Right lobe of liver (tissue), 6 donors: ENCODE results near the gene SLC2A2. TPM values are rescaled to one million over a fixed set of nuclear protein-coding genes. Genes with fewer than 3 reads are reported as not detected.

Source experiments
- ATAC-seq, 4 donors: fragments of 200-7000 bp; cut with Tn5 transposase; one replicate each; pipeline ENCODE4 v1.9.1; 2020; ENCODE audit warnings: mild to moderate bottlenecking in 4 of 4, moderate library complexity in 4 of 4
- DNase-seq, 3 donors: peaks; one replicate each; pipeline ENCODE4 v3.0.0-alpha.2; 2020
- H3K27ac ChIP-seq, 3 donors: fragments of 200-600 bp; one replicate each; pipeline ENCODE4 v1.8.0; 2022
- H3K27me3 ChIP-seq, 2 donors: fragments of 200-600 bp; one replicate each; pipeline ENCODE4 v1.8.0; 2022
- H3K36me3 ChIP-seq, 4 donors: fragments of 200-600 bp; sonication (generic) in 1 of 4; one replicate each; pipeline versions ENCODE4 v1.5.1 to v1.8.0; 2017 to 2022; ENCODE audit warnings: control low read depth in 1 of 4
- H3K4me1 ChIP-seq, 4 donors: fragments of 200-600 bp; sonication (generic) in 1 of 4; one replicate each; pipeline versions ENCODE4 v1.5.1 to v1.8.0; 2017 to 2022; ENCODE audit warnings: control low read depth in 1 of 4
- H3K4me3 ChIP-seq, 3 donors: fragments of 200-600 bp; one replicate each; pipeline ENCODE4 v1.8.0; 2022
- H3K9me3 ChIP-seq, 4 donors: fragments of 200-600 bp; sonication (generic) in 1 of 4; one replicate each; pipeline versions ENCODE4 v1.5.1 to v1.8.0; 2017 to 2022; ENCODE audit warnings: control low read depth in 1 of 4
- POLR2A ChIP-seq: fragments of 450-650 bp; IDR thresholded peaks from one replicate; pipeline ENCODE4 v1.6.1; 2017; ENCODE audit warnings: antibody characterized with exemption, mild to moderate bottlenecking
- WGBS: methylation state at CpG from one replicate; pipeline ENCODE4 v1.1.6; 2018; ENCODE audit warnings: low coverage, low lambda C conversion rate; ENCODE audit not compliant: insufficient coverage; ENCODE audit errors: missing lambda C conversion rate; 5-methylcytosine and 5-hydroxymethylcytosine counted together
- intact Hi-C, 2 donors: fragments of 100-400 bp; cut with DNase I; formaldehyde crosslinking; loops; one replicate each; pipeline versions ENCODE4 v1.11.2 to v1.14.1; 2022
- total RNA-seq, 6 experiments: library from RNA; depleted of rRNA in 2 of 6; stranded (reverse); fragments of >200 nt in 2 of 6; fragmentation: NEBNext Ultra II Directional in 3 of 6; extraction: Animal tissue kit (Norgen Biotek cat#: 25700) in 3 of 6; gene quantifications; one replicate each; pipeline versions ENCODE4 v1.1.0 to v1.2.4, GENCODE V29; 2016 to 2023
- TF ChIP-seq, protein P1 (sequence below), 4 donors: fragments of 200-600 bp in 3 of 4; fragments of 450-650 bp in 1 of 4; IDR thresholded peaks; one replicate each; pipeline versions ENCODE4 v1.5.1 to v1.8.0; 2016 to 2022; ENCODE audit warnings: antibody characterized with exemption in 4 of 4, mild to moderate bottlenecking in 2 of 4
- donor health status: DM: no; HTN: yes; CAD: no.
- donor health status: DM: no; HTN: no; CAD: no.
- donor health status: DM: no; HTN: no; CAD: no.
- donor health status: DM: no; HTN: yes; CAD: no.
- donor health status: DM: no; HTN: yes; CAD: no.

Gene SLC2A2
- total RNA-seq, 6 experiments from 2014 or later: 162 to 465 (median 276) TPM

DNA sequence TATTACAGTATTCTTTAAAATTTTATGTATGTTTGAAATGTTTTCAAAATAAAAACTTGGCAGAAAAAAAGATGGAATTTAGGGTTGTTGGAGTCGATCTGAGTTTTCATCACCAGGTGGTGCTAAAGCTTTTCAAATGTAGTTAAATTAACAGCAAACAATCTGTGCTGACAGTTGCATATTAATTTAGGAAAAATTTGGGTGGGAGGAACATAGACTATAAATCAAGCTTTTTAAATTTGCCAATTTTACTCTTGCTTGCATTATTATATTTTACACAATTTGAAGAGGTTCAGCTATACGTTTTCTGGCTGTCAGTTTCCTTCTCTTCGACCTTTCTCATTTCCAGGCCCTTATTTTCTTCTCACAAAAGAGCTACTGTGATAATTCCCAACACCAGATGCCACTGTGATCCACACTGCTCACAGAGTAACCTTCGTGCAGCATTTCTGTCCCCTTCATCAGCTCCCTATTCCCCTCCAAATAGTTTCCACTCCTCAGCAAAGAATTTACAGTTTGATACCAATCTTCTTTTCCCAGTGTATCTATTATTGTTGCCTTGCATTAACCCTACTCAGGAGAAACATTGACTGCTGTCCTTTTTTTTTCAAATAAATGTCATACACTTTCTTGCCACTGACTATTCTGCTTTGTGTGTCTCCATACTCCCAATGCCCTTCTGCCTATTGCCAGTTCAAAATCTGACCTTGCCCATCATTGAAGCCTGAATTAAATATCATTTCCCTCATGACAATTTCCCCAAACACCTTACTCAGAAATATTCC is 64.7 kb downstream of the SLC2A2 start:
- TF ChIP-seq POLR2A: no peak
- TF ChIP-seq, protein P1, sequence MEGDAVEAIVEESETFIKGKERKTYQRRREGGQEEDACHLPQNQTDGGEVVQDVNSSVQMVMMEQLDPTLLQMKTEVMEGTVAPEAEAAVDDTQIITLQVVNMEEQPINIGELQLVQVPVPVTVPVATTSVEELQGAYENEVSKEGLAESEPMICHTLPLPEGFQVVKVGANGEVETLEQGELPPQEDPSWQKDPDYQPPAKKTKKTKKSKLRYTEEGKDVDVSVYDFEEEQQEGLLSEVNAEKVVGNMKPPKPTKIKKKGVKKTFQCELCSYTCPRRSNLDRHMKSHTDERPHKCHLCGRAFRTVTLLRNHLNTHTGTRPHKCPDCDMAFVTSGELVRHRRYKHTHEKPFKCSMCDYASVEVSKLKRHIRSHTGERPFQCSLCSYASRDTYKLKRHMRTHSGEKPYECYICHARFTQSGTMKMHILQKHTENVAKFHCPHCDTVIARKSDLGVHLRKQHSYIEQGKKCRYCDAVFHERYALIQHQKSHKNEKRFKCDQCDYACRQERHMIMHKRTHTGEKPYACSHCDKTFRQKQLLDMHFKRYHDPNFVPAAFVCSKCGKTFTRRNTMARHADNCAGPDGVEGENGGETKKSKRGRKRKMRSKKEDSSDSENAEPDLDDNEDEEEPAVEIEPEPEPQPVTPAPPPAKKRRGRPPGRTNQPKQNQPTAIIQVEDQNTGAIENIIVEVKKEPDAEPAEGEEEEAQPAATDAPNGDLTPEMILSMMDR (IDR thresholded peaks at IDR 0.05): peak; percentile 58 to 72 (median 64)
- Histone ChIP-seq H3K4me1 (peaks cover 0 to 38% (median 14%) of the 10 kb centered on the region in 4 donors), H3K4me3 (no peak overlapping the region), H3K36me3 (no peaks in the 10 kb centered on the region), H3K27ac (peak overlapping the region in 2 of 3 donors; percentile 27 to 46), H3K27me3 (no peaks in the 10 kb centered on the region), H3K9me3 (no peaks in the 10 kb centered on the region)
- DNase-seq (no peak), ATAC-seq (peak; percentile 72 to 88 (median 80))
- whole genome bisulfite sequencing: 13% methylated on average over 4 of the region's 4 CpGs
- intact Hi-C loops: loop anchor here in 1 of 2 donors (10.0 kb wide), 1 partner anchor 213 kb away; no protein-coding TSS in a partner anchor

DNA sequence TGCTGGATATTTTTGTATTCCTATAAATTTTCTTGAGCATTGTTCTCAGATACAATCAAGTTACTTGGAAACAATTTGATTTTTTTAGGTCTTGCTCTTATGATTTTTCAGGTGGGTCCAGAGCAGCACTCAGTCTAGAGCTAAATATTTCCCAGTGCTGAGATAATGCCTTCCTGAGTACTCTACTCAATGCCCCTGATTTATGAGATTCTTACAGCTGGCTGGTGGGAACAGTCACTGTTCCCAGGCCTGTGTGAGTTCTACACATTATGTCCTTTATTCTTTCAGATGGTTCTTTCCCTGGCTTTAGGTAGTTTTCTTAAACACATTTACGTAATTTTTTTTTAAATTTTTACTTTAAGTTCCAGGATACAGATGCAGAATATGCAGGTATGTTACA is 67.1 kb downstream of the SLC2A2 start:
- no peak overlapping the region for H3K4me3 ChIP-seq
- no peaks in the 10 kb centered on the region for H3K36me3 ChIP-seq
- TF ChIP-seq POLR2A: no peak
- TF ChIP-seq, protein P1 (IDR thresholded peaks at IDR 0.05): no peak
- peaks cover 0 to 15% (median 4%) of the 10 kb centered on the region in 4 donors for H3K4me1 ChIP-seq
- DNase-seq (no peak), ATAC-seq (no peak)
- 100% methylated on average over 1 of the region's 1 CpG for WGBS
- H3K27me3 ChIP-seq: no peaks in the 10 kb centered on the region
- no peaks in the 10 kb centered on the region for H3K9me3 ChIP-seq
- H3K27ac ChIP-seq: no peak overlapping the region
- intact Hi-C loops: loop anchor here in 1 of 2 donors (10.0 kb wide), 1 partner anchor 595 kb away; no protein-coding TSS in a partner anchor

DNA sequence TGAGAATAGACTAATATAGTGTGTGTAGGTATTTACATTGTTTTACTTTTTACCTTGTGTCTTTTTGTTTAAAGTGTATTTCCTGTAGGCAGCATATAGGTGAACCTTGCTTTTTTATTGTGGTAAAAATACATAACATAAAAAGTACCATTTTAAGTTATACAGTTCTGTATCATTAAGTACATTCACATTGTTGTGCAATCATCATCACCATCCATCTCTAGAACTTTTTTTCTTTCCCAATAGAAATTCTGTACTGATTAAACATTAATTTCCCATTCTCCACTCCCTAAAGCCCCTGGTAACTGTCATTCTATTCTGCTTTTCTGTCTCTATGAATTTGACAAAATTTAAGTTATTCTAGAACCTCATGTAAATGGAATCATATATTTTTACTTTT is 69.9 kb downstream of the SLC2A2 start:
- Histone ChIP-seq H3K9me3 (no peaks in the 10 kb centered on the region), H3K27ac (no peak overlapping the region), H3K4me1 (peaks cover 0 to 1% (median 0%) of the 10 kb centered on the region in 4 donors), H3K36me3 (no peaks in the 10 kb centered on the region), H3K27me3 (no peaks in the 10 kb centered on the region), H3K4me3 (no peak overlapping the region)
- intact Hi-C loops: loop anchor here in 1 of 2 donors (10.0 kb wide), 1 partner anchor 598 kb away; no protein-coding TSS in a partner anchor
- no peak for TF ChIP-seq POLR2A
- TF ChIP-seq, protein P1 (IDR thresholded peaks at IDR 0.05): no peak
- ATAC-seq (no peak), DNase-seq (no peak)

DNA sequence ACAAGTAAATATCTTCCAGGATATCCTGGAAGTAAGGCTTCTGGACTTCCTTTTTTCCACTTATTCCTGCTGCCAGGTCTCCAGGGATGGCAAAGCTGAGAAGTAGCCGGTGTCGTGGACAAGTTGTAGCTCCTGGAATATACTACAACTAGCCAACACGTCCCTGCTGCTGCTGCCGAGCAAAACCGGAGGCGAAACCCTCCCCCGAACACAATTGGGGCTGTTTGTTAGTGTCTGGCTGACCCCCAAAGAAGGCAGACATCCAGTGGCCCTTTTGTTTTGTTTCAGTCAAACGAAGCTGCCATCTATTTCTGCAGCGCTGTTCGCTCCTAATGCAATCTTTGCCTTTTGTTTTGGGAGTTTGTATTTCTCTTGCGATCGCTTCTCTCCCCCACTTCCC is 72.8 kb downstream of the SLC2A2 start:
- no peak for ATAC-seq
- 71% methylated on average over 11 of the region's 12 CpGs for WGBS

More for the DNA sequence above, 72.8 kb downstream of the SLC2A2 start:
- Histone ChIP-seq H3K4me1 (peaks cover 0 to 14% (median 4%) of the 10 kb centered on the region in 4 donors), H3K4me3 (no peak overlapping the region), H3K27ac (no peak overlapping the region), H3K9me3 (no peaks in the 10 kb centered on the region), H3K27me3 (no peaks in the 10 kb centered on the region), H3K36me3 (no peaks in the 10 kb centered on the region)
- intact Hi-C loops: loop anchor here in 1 of 2 donors (10.0 kb wide), 1 partner anchor 601 kb away; no protein-coding TSS in a partner anchor
- no peak for DNase-seq
- TF ChIP-seq, protein P1 (IDR thresholded peaks at IDR 0.05): no peak
- no peak for TF ChIP-seq POLR2A
